Fibroblast of skin of left quadriceps (primary cell): ENCODE data around the gene ISG20L2.
"Not testable (repeated sequence)": the region's sequence is repeated elsewhere in the genome, so short reads cannot be mapped to it uniquely, and the experiment has no call there.

ENCODE experiments used
- DNase-seq, 2 experiments: peaks; one replicate each; pipeline ENCODE4 v3.0.0-alpha.2; 2013; ENCODE audit warnings: low read depth in 2 of 2

Gene ISG20L2, protein sequence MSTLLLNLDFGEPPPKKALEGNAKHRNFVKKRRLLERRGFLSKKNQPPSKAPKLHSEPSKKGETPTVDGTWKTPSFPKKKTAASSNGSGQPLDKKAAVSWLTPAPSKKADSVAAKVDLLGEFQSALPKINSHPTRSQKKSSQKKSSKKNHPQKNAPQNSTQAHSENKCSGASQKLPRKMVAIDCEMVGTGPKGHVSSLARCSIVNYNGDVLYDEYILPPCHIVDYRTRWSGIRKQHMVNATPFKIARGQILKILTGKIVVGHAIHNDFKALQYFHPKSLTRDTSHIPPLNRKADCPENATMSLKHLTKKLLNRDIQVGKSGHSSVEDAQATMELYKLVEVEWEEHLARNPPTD

DNA sequence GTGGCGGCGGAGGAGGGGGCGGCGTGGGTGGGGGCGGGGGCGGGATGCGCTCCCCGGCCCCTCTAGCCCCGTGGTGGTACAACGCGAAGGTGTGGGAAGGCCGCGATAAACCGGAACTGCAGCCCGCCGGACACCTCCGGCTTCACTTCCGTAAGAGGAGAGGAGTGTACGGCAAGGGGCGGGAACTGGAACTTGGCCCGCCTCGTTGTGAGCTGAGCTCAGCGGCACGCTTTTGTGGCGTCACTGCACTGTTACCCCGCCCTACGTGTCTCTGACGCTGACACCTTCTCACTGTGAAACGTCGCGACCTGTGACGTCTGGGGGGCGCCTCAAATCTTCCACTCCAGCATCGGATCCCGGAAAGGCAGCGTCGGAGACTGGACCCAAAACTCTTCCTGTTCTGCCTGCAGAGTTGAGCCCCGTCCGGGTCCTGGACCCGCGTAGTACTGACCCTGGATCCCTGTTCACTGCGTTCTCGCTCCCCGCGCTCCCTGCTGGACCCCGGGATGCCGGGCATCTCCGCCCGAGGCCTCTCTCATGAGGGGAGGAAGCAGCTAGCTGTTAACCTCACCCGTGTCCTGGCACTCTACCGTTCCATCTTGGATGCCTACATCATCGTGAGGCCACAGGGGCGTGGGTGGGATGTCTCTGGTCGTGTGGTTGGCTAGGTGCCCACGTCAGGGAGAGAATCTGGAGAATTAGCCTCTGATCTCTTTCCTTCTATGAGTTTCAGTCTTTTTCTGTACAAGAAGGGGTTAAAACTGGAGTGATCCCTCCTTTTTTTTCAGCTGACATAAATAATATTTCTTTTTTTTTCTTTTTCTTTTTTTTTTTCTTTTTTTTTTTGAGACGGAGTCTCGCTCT is at the start of gene ISG20L2:
TSS of gene ISG20L2 (minus strand) at position 168 of the 864 bp plus-strand sequence. CDS start 1,114 bp downstream, outside the sequence.
- peak; percentile 92 to 93 for DNase-seq

DNA sequence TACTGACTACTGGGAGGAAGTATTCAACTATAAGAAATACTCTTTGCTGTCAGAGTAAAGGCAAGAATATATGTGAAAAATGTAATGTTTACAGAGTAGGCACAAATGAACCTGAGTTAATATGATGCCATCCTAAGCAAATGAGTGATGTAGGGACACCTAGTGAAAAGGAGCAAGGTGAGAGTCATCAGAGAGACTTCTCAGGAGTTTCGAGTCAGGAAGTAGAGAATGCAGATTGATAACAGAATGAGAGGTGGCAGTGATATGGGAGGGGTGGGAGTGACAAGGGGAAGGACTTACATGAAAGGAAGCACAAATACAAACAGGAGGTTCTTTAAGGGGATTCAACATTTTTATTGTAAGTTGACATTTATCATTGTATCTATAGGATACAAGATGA is 49.0 kb upstream of the ISG20L2 start:
- DNase-seq: no peak

DNA sequence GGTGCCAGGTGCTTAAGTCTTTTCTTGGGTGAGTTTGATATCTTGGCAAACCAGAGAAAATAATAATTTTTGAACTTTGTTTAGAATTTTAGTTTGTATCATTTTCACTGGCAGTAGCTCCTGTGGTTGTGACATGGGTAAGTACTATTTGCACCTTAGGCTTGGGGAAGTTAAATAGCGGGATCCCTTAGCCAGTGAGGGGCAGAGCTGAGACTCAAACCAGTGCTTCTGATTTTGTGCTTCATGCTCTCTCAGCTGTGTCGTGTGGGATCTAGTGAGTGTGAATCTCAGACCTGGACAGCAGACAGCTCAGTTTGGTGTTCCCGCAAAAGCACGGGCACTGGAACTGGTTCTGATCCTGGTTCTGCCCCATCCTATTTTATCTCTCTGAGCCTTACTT is 48.4 kb upstream of the ISG20L2 start:
- no peak for DNase-seq

DNA sequence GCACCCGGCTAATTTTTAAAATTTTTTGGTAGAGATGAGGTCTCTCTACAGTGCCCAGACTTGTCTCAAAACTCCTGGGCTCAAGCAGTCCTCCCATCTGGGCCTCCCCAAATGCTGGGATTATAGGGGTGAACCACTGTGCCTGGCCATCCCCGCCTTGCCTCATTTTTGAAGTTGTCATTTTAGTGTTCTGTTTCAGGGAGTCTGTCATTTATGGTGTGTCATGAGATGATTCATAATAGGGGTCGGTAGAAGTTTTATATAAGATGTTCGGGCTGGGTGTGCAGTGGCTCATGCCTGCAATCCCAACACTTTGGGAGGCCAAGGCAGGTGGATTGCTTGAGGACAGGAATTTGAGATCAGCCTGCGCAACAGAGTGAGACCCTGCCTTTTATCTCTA is 47.2 kb upstream of the ISG20L2 start:
- no peak for DNase-seq

DNA sequence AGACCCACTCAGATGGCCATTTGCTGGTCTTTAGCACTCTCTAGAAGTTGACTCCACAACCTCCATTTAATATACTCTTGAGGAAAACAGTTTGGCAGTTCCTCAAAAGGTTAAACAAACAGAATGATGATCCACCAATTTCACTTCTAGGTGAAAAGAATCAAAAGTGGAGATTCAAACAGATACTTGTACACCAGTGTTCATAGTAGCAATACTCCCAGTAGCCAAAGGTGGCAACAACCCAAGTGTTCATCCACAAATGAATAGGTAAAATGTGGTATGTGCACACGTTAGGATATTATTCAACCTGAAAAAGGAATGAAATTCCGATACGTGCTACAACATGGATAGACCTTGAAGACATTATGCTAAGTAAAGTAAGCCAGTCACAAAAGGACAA is 45.0 kb upstream of the ISG20L2 start:
- no peak for DNase-seq

DNA sequence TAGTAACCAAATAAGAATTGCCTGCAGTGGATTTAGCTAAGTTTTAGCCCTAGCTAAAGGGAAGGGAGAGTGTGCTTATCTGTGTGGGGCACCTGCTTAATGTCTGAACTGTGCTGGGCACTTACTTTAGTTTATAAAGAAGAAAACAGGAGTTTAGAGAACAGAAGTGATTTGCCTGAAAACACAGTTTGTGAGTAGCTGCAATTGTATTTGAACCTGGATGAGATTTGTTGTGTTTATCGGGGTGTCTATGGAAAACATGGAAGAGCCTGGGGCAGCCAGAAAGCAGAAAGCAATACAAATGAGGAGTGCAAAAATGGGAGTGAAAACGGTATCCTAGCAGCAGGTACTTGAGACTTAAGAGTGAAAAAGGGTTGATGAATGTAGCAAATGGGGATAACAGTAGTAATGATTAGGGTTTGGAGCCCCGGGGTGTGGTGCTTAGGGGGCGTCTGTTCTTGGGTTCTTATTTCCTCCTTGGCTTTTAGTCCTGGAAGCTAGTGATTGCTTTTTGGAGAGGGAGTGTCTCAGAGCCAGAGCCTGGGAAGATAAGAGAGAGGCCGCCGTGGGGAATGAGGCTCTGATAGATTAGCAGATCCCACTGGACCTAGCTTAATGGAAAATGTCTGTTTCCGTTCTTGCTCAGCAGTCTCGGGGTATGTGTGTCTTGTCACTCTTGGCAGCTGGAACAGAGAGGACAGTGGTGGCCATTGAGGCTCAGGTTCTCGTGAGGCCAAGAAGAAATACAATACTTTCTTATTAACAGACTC is 44.3 kb upstream of the ISG20L2 start:
- no peak for DNase-seq

DNA sequence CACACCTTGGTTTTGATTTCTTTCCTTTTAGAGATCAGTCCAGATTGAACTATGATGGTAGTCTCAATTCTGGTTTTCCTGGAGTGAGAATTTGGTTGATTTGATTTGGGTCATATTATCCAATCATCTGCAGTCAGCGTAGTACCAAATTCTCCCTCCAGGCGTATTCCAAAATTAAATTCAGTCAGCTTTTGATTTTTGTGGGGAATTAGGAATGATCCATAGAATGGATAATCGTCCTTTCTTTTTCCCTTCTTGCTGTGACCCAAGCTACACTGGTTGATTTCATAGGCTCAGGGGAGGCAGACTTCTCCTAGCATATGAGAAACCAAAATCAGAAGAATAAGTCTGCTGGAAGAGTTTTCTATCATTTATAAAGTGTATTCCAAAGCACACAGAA is 43.7 kb upstream of the ISG20L2 start:
- DNase-seq: no peak

DNA sequence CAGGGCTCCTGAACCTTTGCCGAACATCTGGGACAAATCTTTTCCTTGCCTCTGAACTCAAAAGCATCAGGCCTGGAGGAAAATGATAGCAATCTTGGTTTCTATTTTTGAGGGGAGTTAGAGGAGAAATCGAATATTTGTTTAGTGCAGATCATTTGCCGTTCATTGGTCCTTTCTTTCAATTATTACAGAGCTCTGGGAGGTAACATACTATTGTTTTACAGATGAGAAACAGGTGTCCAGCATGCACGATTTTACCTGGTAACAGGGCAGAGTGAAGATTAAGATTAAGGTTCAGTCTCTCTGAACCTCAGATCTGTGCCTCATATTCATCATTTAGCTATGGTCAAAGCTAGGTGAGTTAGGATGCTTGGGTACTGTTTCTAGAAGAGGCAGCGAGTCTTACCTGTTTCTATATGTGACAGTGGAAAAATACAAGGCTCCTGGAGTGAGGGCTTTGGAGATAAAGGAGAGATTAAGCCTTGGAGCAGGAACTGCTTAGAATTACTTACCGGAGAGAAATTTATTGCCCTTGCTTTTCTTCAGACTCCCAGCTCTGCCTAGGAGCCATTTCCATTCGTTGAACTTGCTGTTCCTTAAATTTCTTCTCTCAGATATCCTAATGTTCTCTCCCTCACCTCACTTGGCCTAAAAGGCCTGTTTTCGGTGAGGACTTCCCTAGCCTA is 40.2 kb upstream of the ISG20L2 start:
- DNase-seq: no peak

DNA sequence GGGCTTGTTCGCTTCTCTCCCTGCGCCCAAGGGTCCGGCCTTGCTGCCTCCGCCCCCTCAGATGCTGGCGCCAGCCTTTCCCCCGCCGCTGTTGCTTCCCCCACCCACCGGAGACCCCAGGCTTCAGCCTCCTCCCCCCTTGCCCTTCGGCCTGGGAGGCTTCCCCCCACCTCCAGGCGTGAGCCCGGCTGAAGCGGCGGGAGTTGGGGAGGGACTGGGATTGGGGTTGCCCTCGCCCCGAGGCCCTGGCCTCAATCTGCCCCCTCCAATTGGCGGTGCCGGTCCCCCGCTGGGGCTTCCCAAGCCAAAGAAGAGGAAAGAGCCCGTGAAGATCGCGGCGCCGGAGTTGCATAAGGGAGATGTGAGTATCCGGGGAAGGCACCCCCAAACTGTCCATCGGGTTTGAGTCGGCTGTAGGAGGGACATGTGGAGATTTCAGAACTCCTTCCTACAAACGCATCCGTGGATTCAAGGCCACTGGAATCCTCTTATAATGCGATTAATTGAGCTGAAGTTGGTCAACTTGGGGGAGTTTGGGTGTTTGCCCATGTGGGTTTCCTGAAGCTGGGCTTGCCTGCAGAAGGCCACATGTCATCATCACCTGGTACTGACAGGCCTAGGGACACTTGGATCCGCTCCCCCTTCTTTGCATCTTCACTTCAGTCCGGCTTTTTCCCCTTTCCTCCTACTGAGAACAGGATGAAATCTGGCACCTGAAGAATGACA is 39.5 kb upstream of the ISG20L2 start:
- DNase-seq: no peak

DNA sequence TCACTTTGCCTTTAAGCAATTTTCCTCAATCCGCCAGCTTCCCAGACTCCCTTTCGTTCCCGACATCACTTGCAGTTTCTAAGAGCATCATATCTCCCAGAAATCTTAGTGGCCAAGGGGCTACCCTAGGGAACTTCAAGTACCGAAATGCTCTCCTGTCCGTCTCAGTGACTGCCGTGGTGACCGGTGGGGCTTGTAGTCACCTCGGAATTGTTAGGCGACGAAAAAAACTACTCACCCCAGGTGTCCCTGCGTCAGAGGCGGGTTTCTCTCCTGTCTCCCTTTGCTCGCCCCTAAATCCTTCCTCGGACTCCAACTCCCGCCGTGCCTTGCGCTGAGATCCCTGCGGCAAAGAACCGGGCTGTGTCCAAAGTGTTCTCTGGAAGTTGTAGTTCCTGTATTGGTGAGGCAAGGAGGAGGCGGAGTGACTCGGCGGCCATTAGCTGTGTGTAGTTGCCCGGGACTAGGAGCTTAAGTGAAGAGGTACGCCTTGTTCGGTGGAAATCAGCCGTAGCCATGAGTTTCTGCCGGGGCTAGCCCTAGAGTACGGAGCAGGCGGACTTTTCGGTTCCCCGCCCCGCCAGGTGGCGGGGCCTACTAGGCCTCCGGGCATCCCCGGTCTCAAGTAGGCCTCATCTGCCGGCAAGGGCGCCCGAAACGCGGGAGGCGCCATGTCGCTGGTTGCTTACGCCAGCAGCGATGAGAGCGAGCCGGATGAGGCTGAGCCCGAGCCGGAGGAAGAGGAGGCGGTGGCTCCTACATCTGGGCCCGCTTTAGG is 38.7 kb upstream of the ISG20L2 start, which contains the start of gene PRCC:
TSS of gene PRCC (plus strand) at position 435 of the 778 bp plus-strand sequence. CDS start at position 672, 237 bp downstream.
- peak; percentile 100 for DNase-seq

DNA sequence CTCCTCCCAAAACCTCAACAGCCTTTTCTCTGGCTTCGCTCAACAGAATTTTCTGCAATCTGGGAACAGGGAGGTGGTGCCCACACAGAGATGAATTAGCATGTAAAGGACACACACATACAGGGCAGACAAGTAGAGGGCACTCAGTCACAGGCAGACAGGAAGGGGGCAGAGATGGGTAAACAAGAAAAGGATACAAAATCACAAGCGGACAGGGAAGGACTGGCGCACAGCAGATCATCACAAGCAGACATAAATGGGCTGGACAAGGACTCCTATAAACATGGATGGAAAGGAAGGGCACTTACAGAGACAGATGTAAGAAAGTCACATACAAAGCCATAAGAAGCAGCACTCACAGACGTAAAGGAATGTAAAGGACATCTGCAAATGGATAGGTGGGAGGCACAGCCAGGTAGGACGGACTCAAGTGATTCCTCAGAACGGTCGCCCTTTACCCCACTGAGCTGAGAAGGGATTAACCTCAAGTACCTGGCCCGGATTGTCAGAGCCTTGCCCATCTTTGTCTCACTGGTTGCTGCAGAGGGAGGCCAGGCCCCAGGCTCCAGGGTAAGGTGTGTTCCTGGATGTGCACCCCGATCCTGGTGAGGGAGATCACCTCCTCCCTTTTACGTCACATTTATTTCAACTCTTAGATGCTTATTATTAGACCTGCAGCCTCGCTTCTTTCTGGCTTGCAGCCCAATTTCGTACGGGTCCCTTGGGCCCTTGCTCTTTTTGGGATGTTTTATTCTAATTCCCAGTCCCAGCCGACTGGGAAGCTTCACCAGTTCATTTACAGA is 37.9 kb upstream of the ISG20L2 start:
- DNase-seq: no peak

DNA sequence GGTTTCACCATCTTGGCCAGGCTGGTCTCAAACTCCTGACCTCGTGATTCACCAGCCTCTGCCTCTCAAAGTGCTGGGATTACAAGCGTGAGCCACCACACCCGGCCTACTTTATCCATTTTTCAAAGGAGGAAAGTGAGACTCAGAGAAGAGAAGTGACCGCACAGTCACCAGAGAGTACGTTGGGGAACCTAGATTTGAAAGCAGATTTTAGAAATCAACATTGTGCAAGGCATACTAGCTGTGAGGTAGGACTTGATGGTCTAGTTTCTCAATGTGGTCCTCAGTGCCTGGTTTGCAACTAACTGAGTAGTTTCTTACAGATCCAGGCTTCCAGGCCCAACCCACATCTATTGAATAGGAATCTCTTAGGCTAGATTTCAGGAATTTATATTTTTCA is 37.1 kb upstream of the ISG20L2 start:
- no peak for DNase-seq

DNA sequence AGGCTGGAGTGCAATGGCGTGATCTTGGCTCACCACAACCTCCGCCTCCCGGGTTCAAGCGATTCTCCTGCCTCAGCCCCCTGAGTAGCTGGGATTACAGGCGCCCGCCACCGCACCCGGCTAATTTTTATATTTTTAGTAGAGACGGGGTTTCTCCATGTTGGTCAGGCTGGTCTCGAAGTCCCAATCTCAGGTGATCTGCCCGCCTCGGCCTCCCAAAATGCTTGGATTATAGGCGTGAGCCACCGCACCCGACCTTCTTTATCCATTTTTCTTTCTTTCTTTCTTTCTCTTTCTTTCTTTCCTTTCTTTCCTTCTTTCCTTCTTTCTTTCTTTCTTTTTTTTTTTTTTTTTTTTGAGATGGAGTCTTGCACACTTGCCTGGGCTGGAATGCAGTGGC is 36.6 kb upstream of the ISG20L2 start:
- DNase-seq: not testable (repeated sequence)

DNA sequence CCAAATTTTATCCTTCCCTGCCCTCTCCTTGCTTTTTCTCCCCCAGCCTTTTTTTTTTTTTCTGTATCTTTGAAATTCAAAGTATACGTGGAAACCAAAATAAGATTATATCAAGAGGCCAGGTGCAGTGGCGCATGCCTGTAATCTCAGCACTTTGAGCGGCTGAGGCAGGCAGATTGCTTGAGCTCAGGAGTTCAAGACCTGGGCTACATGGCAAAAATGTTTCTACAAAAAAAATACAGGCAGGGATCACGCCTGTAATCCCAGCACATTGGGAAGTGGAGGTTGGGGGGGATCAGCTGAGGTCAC is 32.2 kb upstream of the ISG20L2 start:
- no peak for DNase-seq

DNA sequence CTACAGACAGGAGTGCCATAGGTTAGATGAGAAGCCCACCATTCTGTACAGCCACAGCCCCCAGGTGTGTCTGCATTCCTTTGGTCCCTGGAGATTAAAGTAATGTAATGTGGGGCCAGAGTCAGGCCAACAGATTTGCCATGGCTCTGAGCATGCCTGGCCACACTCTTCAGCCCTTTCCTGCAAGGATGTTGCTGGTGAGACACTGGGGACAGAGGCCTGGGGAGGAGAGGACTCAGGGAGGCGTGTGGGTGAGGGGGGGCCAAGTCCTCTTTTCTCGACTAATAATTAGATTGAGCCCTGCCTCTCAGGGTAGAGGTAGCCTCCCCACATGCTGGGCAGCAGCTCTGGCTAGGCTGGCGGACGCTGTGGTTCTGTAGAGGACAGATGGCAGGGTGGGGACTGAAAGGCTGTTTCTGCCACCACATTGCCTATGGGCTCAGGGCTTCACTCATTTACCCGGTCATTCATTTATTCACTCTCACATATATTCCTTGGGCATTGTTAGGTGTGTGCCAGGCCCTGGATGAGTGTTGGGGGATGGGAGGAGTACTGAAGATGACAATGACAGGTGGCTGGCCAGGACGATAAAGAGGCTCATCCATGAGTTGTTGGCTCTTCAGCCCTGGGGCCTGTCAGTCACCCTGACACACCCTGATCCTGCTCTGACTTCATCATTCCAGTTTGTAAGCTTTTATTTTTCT is 31.7 kb upstream of the ISG20L2 start:
- DNase-seq: no peak

DNA sequence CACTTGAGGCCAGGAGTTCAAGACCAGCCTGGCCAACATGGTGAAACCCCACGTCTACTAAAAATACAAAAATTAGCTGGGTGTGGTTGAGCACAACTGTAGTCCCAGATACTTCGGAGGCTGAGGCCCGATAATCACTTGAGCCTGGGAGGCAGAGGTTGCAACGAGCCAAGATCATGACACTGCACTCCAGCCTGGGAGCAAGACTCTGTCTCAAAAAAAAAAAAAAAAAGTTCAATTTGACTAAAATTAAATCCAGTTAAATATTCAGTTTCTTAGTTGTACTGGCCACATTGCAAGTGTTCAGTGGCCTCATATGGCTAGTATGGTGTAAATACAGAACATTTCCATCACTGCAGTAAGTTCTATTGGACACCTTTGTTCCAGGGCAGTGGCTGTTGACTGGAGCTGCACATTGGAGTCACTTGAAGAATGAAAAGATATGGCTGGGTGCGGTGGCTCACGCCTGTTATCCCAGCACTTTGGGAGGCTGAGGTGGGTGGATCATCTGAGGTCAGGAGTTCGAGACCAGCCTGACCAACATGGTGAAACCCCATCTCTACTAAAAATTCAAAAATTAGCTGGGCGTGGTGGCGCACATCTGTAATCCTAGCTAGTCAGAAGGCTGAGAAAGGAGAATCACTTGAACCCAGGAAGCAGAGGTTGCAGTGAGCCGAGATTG is 29.1 kb upstream of the ISG20L2 start:
- DNase-seq: not testable (repeated sequence)

DNA sequence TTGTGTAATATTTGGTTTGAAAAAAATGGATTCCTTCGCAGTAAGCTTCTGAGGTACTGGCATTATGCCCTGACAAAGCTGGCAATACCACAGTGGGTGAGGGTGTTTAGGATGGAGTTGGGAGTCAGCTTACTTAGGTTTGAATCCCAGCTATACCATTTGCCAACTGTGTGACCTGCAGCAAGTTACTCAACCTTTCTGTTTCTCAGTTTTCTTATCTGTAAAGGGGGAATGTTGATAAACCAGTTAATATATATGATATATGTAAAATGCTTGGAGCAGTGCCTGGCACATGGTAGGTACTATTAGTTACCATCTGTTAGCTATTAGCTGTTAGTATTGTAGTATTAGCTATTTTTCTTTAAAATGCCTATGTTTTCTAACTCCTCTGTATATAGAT is 27.8 kb upstream of the ISG20L2 start:
- DNase-seq: no peak

DNA sequence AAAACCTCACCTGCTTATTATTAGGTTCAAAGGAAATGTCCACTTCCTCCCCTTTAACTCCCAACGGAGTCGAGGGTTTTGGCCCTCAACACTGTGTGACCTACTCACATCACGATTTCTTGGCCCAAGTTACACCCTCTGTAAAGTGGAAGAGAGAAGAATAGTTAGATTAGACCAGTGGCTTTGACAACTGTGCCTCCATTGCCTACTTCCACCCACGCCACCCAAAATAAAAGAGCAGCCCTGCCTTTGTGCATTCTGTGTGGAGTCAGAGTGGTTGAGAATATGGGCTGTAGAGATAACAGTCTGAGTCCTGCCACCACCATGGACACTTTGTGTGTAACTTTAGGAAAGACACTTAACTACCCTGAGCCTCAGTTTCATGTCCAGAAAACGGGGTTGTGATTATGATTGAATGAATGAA is 27.0 kb upstream of the ISG20L2 start:
- DNase-seq: no peak
